Fibroblast of skin of abdomen (primary cell): ENCODE data around the gene TGIF2LX. TPM values are rescaled to one million over a fixed set of nuclear protein-coding genes. Genes with fewer than 3 reads are reported as not detected.
"Not testable (repeated sequence)": the region's sequence is repeated elsewhere in the genome, so short reads cannot be mapped to it uniquely, and the experiment has no call there.

Experiments
- DNase-seq: peaks from one replicate; pipeline ENCODE4 v3.0.0-alpha.2; 2013
- polyA plus RNA-seq, 2 experiments: library from polyadenylated mRNA; unstranded; fragments of 120-200 nt; gene quantifications; one replicate each; pipeline ENCODE4 v1.2.1, GENCODE V29; 2013; ENCODE audit not compliant: insufficient read length in 2 of 2

The TGIF2LX gene
- polyA plus RNA-seq (2013, experiment 1 of 2; ENCODE audit: insufficient read length) = not detected
- polyA plus RNA-seq (2013, experiment 2 of 2; ENCODE audit: insufficient read length) = not detected

DNA sequence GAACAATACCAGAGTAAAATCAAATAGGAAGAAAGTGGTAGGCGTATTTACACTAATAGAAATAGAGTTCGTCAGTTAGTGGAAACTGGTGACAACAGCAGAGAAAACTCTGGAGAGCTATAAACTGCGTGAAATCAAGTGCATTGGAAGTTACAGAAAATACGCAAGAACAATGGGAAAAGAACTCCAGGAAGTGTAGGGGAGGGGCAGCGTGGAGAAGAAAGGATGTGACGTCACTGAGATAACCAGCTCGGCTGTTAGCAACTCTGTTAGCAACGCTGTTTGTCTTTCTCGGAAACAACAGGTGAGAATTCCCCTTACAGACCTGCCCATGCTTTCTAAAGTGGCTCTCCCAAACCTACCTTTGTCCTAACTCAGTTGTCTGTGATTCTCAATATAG lies at the start of gene TGIF2LX:
Gene TGIF2LX (plus strand): TSS at position 244 of the 400 bp plus-strand sequence. CDS start 178 bp downstream, outside the sequence.
- DNase-seq = not testable (repeated sequence)

DNA sequence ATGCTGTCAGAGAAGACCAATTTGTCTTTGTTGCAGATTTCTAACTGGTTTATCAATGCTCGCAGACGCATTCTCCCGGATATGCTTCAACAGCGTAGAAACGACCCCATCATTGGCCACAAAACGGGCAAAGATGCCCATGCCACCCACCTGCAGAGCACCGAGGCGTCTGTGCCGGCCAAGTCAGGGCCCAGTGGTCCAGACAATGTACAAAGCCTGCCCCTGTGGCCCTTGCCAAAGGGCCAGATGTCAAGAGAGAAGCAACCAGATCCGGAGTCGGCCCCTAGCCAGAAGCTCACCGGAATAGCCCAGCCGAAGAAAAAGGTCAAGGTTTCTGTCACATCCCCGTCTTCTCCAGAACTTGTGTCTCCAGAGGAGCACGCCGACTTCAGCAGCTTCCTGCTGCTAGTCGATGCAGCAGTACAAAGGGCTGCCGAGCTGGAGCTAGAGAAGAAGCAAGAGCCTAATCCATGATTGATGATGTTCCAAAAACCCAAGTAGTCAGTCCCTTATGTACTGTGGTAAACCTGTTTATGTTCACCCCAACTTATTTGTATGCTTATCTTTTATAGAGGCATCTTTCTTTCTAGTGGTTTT lies 728 bp downstream of the TGIF2LX start:
- DNase-seq = not testable (repeated sequence)

DNA sequence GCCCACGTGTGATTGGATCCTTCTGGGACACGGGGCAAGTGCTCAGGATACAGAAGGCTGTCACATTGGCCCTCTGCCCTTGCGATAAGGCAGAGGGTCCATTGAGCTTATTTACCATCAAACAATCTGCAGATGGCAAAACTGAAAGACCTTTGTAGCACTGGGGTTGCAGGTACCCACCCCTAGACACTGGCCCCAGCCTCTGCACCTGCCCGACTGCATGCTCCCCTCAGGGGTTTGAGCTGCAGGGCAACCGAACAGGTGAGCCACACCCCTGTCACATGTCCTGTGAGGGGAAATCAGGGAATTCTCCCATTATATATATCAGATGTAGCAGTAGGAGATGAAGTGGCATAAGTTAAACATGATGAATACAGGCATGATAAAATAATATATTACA lies 21.4 kb downstream of the TGIF2LX start:
- DNase-seq = not testable (repeated sequence)

DNA sequence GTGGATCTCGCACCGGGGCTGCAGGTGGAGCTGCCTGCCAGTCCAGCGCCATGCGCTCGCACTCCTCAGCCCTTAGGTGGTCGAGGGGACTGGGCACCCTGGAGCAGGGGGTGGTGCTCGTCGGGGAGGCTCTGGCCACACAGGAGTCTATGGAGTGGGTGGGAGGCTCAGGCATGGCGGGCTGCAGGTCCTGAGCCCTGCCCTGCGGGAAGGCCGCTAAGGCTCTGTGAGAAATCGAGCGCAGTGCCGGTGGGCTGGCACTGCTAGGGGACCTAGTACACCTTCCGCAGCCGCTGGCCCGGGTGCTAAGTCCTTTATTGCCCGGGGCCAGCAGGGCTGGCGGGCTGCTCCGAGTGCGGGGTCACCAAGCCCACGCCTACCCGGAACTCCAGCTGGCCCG lies 43.9 kb downstream of the TGIF2LX start:
- DNase-seq = not testable (repeated sequence)
